Stomach (tissue), 4 donors: ENCODE data around the gene FHAD1.

ENCODE experiments used
- EP300 ChIP-seq: sonication (generic); formaldehyde crosslinking; IDR thresholded peaks from one replicate; pipeline ENCODE4 v1.6.1; 2017; ENCODE audit warnings: antibody characterized with exemption
- POLR2A ChIP-seq, 4 donors: fragments of 450-650 bp; IDR thresholded peaks; one replicate each; pipeline ENCODE4 v1.6.1; 2016; ENCODE audit warnings: antibody characterized with exemption in 4 of 4, control low read depth in 2 of 4, mild to moderate bottlenecking in 1 of 4, moderate library complexity in 1 of 4
- POLR2AphosphoS5 ChIP-seq, 3 donors: sonication (generic); formaldehyde crosslinking; IDR thresholded peaks; one replicate each; pipeline ENCODE4 v1.6.1; 2016; ENCODE audit warnings: antibody characterized with exemption in 3 of 3
- TF ChIP-seq, protein P1 (sequence below), 7 experiments: fragments of 450-650 bp in 4 of 7; fragments of 200-600 bp in 3 of 7; sonication (generic) in 3 of 7; IDR thresholded peaks; one replicate each; pipeline ENCODE4 v1.5.1; 2016 to 2019; ENCODE audit warnings: antibody characterized with exemption in 7 of 7, control low read depth in 2 of 7, mild to moderate bottlenecking in 1 of 7

DNA sequence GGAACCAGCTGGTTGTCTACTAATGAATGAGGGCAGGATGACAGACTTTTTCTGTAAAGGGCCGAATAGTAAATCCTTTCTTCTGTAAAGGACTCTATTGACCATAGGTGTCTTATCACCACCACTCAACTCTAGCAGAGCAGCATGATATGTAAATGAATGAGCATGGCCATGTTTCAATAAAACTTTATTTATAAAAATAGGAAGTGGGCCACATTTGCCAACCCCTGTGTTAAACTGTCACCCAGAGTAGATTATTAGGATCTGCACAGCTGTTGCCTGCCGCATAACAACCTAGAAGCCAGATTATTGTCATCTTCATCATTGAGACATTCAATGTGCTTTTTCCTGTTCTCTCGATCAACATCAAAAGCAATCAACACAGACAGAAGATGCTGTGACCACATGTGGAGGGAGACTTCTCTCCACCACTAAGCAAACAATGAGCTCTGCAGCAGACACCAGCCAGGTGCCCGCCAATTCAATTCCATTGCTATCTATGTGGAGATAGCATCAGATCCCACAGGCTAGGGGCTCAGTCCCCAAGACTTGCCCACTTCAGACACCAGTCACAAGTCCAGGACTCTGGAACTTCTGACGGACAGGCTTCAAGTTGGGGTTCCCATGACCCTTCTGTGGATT lies 155.9 kb downstream of the FHAD1 start:
- TF ChIP-seq POLR2AphosphoS5 (IDR thresholded peaks at IDR 0.05) (no peak), EP300 (no peak), POLR2A (IDR thresholded peaks at IDR 0.05) (no peak)
- TF ChIP-seq, protein P1, sequence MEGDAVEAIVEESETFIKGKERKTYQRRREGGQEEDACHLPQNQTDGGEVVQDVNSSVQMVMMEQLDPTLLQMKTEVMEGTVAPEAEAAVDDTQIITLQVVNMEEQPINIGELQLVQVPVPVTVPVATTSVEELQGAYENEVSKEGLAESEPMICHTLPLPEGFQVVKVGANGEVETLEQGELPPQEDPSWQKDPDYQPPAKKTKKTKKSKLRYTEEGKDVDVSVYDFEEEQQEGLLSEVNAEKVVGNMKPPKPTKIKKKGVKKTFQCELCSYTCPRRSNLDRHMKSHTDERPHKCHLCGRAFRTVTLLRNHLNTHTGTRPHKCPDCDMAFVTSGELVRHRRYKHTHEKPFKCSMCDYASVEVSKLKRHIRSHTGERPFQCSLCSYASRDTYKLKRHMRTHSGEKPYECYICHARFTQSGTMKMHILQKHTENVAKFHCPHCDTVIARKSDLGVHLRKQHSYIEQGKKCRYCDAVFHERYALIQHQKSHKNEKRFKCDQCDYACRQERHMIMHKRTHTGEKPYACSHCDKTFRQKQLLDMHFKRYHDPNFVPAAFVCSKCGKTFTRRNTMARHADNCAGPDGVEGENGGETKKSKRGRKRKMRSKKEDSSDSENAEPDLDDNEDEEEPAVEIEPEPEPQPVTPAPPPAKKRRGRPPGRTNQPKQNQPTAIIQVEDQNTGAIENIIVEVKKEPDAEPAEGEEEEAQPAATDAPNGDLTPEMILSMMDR (IDR thresholded peaks at IDR 0.05), result no peak
